ENCODE measurements around the gene STK32C. TPM values are rescaled to one million over a fixed set of nuclear protein-coding genes. Genes with fewer than 3 reads are reported as not detected.

The STK32C gene
- total RNA-seq, 1 donor from 2014 or later = 2.5 TPM

GRCh38 chr10:132234860-132235259 lies 72.9 kb downstream of the STK32C start:
- Histone ChIP-seq H2AFZ (replicated peaks) (no peak overlapping the region), H3K4me2 (no peak overlapping the region), H3K27me3 (no peaks in the 10 kb centered on the region), H3K9ac (no peak overlapping the region), H4K20me1 (ENCODE audit: low read depth) (peaks cover 8% of the 10 kb centered on the region), H3F3A (ENCODE audit: low read depth) (peaks cover 3% of the 10 kb centered on the region), H3K4me1 (peaks cover 14% of the 10 kb centered on the region), H3K79me2 (ENCODE audit: low read depth) (no peaks in the 10 kb centered on the region), H3K36me3 (no peaks in the 10 kb centered on the region), H3K4me3 (no peak overlapping the region), H3K27ac (no peak overlapping the region), H3K9me3 (ENCODE audit: low read depth) (no peaks in the 10 kb centered on the region)
- no peak for TF ChIP-seq EZH2phosphoT487 (IDR thresholded peaks at IDR 0.05)
- TF ChIP-seq CTCF (IDR thresholded peaks at IDR 0.05) = no peak
- no peak for TF ChIP-seq EZH2 (IDR thresholded peaks at IDR 0.05)
- Mint-ChIP-seq H3K36me3 (no peaks in the 10 kb centered on the region), H3K4me3 (no peak overlapping the region), H3K4me1 (peaks cover 26% of the 10 kb centered on the region), H3K27me3 (ENCODE audit: insufficient read depth, low read depth) (peaks cover 6% of the 10 kb centered on the region), H3K27ac (no peak overlapping the region), H3K9me3 (no peaks in the 10 kb centered on the region)
- DNase-seq (ENCODE audit: low spot score) = no peak

- DNase-seq (ENCODE audit: low spot score) = no peak
- Histone ChIP-seq H3F3A (ENCODE audit: low read depth) (peaks cover 3% of the 10 kb centered on the region), H3K4me3 (no peak overlapping the region), H3K9me3 (ENCODE audit: low read depth) (no peaks in the 10 kb centered on the region), H2AFZ (replicated peaks) (no peak overlapping the region), H3K27me3 (no peaks in the 10 kb centered on the region), H4K20me1 (ENCODE audit: low read depth) (peaks cover 5% of the 10 kb centered on the region), H3K4me2 (no peak overlapping the region), H3K9ac (no peak overlapping the region), H3K27ac (no peak overlapping the region), H3K36me3 (no peaks in the 10 kb centered on the region), H3K79me2 (ENCODE audit: low read depth) (no peaks in the 10 kb centered on the region), H3K4me1 (peaks cover 14% of the 10 kb centered on the region)
- Mint-ChIP-seq H3K4me1 (peaks cover 26% of the 10 kb centered on the region), H3K27ac (no peak overlapping the region), H3K4me3 (no peak overlapping the region), H3K27me3 (ENCODE audit: insufficient read depth, low read depth) (peaks cover 7% of the 10 kb centered on the region), H3K9me3 (no peaks in the 10 kb centered on the region), H3K36me3 (no peaks in the 10 kb centered on the region)
- TF ChIP-seq CTCF (IDR thresholded peaks at IDR 0.05) (no peak), EZH2 (IDR thresholded peaks at IDR 0.05) (no peak), EZH2phosphoT487 (IDR thresholded peaks at IDR 0.05) (no peak)
These were observed 74.2 kb downstream of the STK32C start for GRCh38 chr10:132233501-132234085.

- no peak for DNase-seq (ENCODE audit: low spot score)
- no peak overlapping the region for H3K4me3 Mint-ChIP-seq
These were observed 74.8 kb downstream of the STK32C start for GRCh38 chr10:132232981-132233380.

More at GRCh38 chr10:132232981-132233380, 74.8 kb downstream of the STK32C start:
- H3F3A ChIP-seq (ENCODE audit: low read depth) = peaks cover under 1% of the 10 kb centered on the region
- H3K36me3 ChIP-seq = no peaks in the 10 kb centered on the region
- H3K27me3 Mint-ChIP-seq (ENCODE audit: insufficient read depth, low read depth) = peaks cover 6% of the 10 kb centered on the region
- no peak overlapping the region for H2AFZ ChIP-seq (replicated peaks)
- peaks cover 9% of the 10 kb centered on the region for H3K4me1 ChIP-seq
- H3K27ac Mint-ChIP-seq = no peak overlapping the region
- H3K4me1 Mint-ChIP-seq = peaks cover 20% of the 10 kb centered on the region
- no peaks in the 10 kb centered on the region for H3K27me3 ChIP-seq
- H3K9ac ChIP-seq = no peak overlapping the region
- no peaks in the 10 kb centered on the region for H3K79me2 ChIP-seq (ENCODE audit: low read depth)
- no peak overlapping the region for H3K4me3 ChIP-seq
- no peak overlapping the region for H3K4me2 ChIP-seq
- H3K36me3 Mint-ChIP-seq = no peaks in the 10 kb centered on the region
- no peak overlapping the region for H3K27ac ChIP-seq
- H3K9me3 Mint-ChIP-seq = no peaks in the 10 kb centered on the region
- H3K9me3 ChIP-seq (ENCODE audit: low read depth) = no peaks in the 10 kb centered on the region
- TF ChIP-seq EZH2 (IDR thresholded peaks at IDR 0.05) (no peak), CTCF (IDR thresholded peaks at IDR 0.05) (no peak), EZH2phosphoT487 (IDR thresholded peaks at IDR 0.05) (no peak)
- H4K20me1 ChIP-seq (ENCODE audit: low read depth) = peaks cover 2% of the 10 kb centered on the region

All from neural progenitor cell (in vitro differentiated cells).